SJSA1 (cell line): ENCODE data around the gene HSPB6. TPM values are rescaled to one million over a fixed set of nuclear protein-coding genes. Genes with fewer than 3 reads are reported as not detected.

ENCODE experiments used
- DNase-seq, 2 experiments: peaks; one replicate each; pipeline ENCODE4 v3.0.0-alpha.2; 2015 to 2020; ENCODE audit warnings: low spot score in 2 of 2, low read depth in 1 of 2
- H3K27ac ChIP-seq: fragments of 250-450 bp; sonication (Bioruptor Pico); 2 replicates; pipeline ENCODE4 v1.5.1; 2020; ENCODE audit warnings: mild to moderate bottlenecking, moderate library complexity
- H3K27me3 ChIP-seq: fragments of 250-450 bp; sonication (Bioruptor Pico); replicated peaks from 2 replicates; pipeline ENCODE4 v1.5.1; 2020; ENCODE audit warnings: mild to moderate bottlenecking, moderate library complexity
- H3K36me3 ChIP-seq: fragments of 250-450 bp; sonication (Bioruptor Pico); 2 replicates; pipeline ENCODE4 v1.5.1; 2020; ENCODE audit warnings: mild to moderate bottlenecking
- H3K4me1 ChIP-seq: fragments of 250-450 bp; sonication (Bioruptor Pico); replicated peaks from 2 replicates; pipeline ENCODE4 v1.6.1; 2021; ENCODE audit warnings: mild to moderate bottlenecking
- H3K4me3 ChIP-seq: fragments of 250-450 bp; sonication (Bioruptor Pico); 2 replicates; pipeline ENCODE4 v1.5.1; 2020; ENCODE audit warnings: mild to moderate bottlenecking
- H3K9me3 ChIP-seq: fragments of 250-450 bp; sonication (Bioruptor Pico); replicated peaks from 2 replicates; pipeline ENCODE4 v1.5.1; 2020; ENCODE audit warnings: mild to moderate bottlenecking
- total RNA-seq: library from RNA; depleted of rRNA; stranded (reverse); fragments of >200 nt; shearing (Covaris generic); gene quantifications from 2 replicates; pipeline ENCODE4 v1.2.3, GENCODE V29; 2014

The HSPB6 gene
- total RNA-seq, 1 experiment from 2014 or later = not detected

GRCh38 chr19:35751839-35752745 is 4.7 kb downstream of the HSPB6 start:
- no peak for DNase-seq
- Histone ChIP-seq H3K4me3 (no peak overlapping the region), H3K36me3 (peaks cover 24% of the 10 kb centered on the region), H3K27me3 (no peaks in the 10 kb centered on the region), H3K27ac (no peak overlapping the region), H3K4me1 (peaks cover 11% of the 10 kb centered on the region), H3K9me3 (no peaks in the 10 kb centered on the region)

GRCh38 chr19:35750167-35750566 is 6.7 kb downstream of the HSPB6 start:
- H3K36me3 ChIP-seq = peaks cover 24% of the 10 kb centered on the region
- H3K27me3 ChIP-seq = no peaks in the 10 kb centered on the region
- DNase-seq = no peak
- no peaks in the 10 kb centered on the region for H3K9me3 ChIP-seq
- no peak overlapping the region for H3K27ac ChIP-seq
- no peak overlapping the region for H3K4me3 ChIP-seq
- peaks cover 11% of the 10 kb centered on the region for H3K4me1 ChIP-seq

DNA sequence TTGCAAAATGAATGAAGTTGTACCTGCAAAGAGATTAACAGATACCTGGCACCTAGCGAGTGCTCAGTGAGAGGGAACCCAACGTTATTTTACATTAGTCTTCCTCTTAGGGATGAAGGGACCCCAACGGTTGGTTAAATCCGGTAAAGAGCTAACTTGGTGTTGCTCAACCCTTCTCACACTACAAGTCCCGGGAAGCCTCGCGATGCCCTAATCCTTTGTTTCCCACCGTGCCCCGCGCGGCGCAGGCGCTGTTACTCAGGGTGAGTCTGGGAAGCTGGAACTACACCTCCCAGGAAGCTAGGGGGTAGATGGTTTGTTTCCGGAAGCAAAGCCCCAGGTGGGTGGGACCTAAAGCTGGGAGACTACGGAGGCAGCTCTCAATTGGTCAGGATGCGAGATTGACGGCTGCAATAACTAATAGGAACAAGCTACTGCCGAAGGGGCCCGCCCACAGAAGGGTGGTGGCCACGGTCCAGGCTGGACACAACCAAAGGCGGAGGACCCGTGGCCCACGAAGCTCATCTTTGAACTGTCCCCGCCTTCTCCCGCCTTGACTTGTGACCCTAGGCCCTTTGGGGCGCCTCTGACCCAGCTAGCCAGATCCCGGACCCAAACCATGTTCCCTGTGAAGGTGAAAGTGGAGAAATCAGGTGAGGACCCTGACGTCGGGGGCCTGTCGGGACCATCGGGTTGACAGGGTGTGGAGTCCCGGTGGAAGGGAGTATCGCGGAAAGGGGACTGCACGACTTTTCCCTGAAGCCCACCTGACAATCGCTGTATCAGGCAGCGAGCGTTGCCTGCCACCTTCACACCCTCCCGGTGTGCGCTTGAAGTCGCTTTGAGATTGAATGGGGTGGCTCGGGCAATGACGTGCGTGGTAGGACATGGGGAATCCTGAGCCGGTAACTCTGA is 8.5 kb downstream of the HSPB6 start, which contains the start of gene LIN37:
TSS of gene LIN37 (plus strand) at position 471 of the 915 bp plus-strand sequence. CDS start at position 620, 149 bp downstream.
- H3K27me3 ChIP-seq = no peaks in the 10 kb centered on the region
- H3K4me1 ChIP-seq = peaks cover 11% of the 10 kb centered on the region
- H3K4me3 ChIP-seq = peak within 1 kb of the TSS; percentile 58

GRCh38 chr19:35746531-35746930 is 10.3 kb downstream of the HSPB6 start:
- no peaks in the 10 kb centered on the region for H3K36me3 ChIP-seq
- peak overlapping the region; percentile 54 for H3K4me3 ChIP-seq
- no peak overlapping the region for H3K27ac ChIP-seq
- no peak for DNase-seq
- H3K27me3 ChIP-seq = no peaks in the 10 kb centered on the region
- no peaks in the 10 kb centered on the region for H3K9me3 ChIP-seq
- H3K4me1 ChIP-seq = peaks cover 11% of the 10 kb centered on the region

More for the DNA sequence above, 8.5 kb downstream of the HSPB6 start, which contains the start of gene LIN37:
- Histone ChIP-seq H3K36me3 (peaks cover 14% of the 10 kb centered on the region), H3K9me3 (no peaks in the 10 kb centered on the region), H3K27ac (0 out of 2 replicates have a peak within 1 kb of the TSS, but pooled peaks have one; percentile 14)
- DNase-seq = peak; percentile 99

- H3K4me3 ChIP-seq = peak overlapping the region; percentile 54
- DNase-seq = no peak
Observed at GRCh38 chr19:35746087-35746462, 10.8 kb downstream of the HSPB6 start.

DNA sequence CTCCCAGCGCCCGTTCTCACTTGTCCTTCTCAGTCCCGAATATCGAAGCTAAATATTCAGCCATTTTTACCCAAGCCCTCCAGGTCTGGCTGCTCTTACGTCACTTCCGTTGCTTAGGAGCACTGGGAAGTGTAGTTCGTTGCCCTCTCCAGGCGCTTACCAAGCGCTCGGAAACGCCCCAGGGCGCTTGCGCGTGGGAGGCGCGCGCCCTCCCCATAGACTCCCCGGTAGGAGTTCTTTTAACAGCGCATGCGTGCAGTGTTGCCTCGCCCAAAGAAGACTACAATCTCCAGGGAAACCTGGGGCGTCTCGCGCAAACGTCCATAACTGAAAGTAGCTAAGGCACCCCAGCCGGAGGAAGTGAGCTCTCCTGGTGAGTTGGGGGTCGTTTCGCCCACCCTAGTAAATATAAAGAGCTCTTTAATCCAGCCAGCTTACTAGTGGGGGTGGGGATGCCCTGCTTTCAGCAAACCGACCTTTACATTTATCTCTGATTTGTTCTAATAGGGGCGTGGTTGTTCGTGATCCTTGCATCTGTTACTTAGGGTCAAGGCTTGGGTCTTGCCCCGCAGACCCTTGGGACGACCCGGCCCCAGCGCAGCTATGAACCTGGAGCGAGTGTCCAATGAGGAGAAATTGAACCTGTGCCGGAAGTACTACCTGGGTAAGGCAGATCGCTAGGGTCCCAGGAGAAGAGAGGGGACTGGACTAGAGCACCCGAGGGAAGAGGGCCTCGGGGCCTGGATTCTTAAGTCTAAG is 11.3 kb downstream of the HSPB6 start, which contains the start of the genes PSENEN and U2AF1L4:
TSS of gene PSENEN (plus strand) at position 324 of the 759 bp plus-strand sequence. CDS start at position 604, 280 bp downstream.
TSS of gene U2AF1L4 (minus strand) at position 91 of the 759 bp plus-strand sequence. CDS start at position 64, 27 bp downstream.
- peak; percentile 96 to 98 for DNase-seq
- H3K4me3 ChIP-seq = peak within 1 kb of the TSS; percentile 54
- H3K27me3 ChIP-seq = no peaks in the 10 kb centered on the region
- peaks cover 17% of the 10 kb centered on the region for H3K4me1 ChIP-seq
- peak within 1 kb of the TSS; percentile 95 for H3K27ac ChIP-seq
- H3K36me3 ChIP-seq = no peaks in the 10 kb centered on the region
- no peaks in the 10 kb centered on the region for H3K9me3 ChIP-seq

More at GRCh38 chr19:35746087-35746462, 10.8 kb downstream of the HSPB6 start:
- no peaks in the 10 kb centered on the region for H3K9me3 ChIP-seq
- peaks cover 12% of the 10 kb centered on the region for H3K4me1 ChIP-seq
- no peak overlapping the region; the same call in 1 of the 2 replicates for H3K27ac ChIP-seq
- H3K36me3 ChIP-seq = no peaks in the 10 kb centered on the region
- H3K27me3 ChIP-seq = no peaks in the 10 kb centered on the region

DNA sequence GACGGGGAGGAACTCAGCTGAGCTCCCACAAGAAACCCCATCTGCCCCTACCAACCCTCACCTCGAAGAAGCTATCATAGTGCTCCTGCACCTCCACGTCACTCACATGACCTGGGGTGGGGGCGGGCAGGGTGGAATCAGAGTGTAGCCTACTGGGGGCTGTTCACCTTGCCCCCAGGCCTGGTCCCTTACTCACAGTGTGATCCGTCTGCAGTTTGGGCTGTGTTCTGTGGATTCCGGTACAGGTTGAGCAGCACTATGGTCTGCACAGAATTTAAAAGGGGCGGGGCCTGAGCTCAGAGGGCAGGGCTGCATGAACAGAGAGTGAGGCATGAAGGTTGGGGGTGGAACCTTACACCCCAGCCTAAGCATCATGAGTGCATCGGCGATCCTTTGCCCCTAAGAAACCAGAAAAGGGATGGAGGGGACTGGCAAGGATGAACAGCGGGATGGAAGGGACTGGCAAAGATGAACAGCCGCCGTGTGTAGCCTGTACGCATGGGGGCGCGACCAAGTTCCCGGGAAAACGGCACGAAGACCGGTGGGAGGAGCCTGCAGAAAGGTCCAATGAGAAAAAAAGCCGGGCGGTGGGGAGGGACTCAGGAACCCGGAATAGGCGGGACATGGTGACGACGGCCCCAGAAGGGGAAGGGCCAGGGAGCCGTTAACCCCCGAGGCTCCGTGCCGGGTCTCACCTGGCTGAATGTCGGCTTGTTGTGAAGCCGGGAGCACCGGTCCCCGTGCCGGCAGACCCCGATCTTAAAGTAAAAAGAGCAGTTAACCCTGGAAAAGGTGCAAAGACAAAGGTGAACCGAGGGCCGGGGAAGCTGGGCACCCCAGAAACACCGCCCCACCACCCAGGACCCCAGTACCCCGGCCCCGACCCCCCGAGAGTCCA is 12.2 kb downstream of the HSPB6 start:
- Histone ChIP-seq H3K27ac (peak overlapping the region; percentile 95), H3K27me3 (no peaks in the 10 kb centered on the region), H3K36me3 (no peaks in the 10 kb centered on the region), H3K4me3 (peak overlapping the region; percentile 54), H3K9me3 (no peaks in the 10 kb centered on the region), H3K4me1 (peaks cover 22% of the 10 kb centered on the region)
- peak; percentile 93 to 97 for DNase-seq

DNA sequence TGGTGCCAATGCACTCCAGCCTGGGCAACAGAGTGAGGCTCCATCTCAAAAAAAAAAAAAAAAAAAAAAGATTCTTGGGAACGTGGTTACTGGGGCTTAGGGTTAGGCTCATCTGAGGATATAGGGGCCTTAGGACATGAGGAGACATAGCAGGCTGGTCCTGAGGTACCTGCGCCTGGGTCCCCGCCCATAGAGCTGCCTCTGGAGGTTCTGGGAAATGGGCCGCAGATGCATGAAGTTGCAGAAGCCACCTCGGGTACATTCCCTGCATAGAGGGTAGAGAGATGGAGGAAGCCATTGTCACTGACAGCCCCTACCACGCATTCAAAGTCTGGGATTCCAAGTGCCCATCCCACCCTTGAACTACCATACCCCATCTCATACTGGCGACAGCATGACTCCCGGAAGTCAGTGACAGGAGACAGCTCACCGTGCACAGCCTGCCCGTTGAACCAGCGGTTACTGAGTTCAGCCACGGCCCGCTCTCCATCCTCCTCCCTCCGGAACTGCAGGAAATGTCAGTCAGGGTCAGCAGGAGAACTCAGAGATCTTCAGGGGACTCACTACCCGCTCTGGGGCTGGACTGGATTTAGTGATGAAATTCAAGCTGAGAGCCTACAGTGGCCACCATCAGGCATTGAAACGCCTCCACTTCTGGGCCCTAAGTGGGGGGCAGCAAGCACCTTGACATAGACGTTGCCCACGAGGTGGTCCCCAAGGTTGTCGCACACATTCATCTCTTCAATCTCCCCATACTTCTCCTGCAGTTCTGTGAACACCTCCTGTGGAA is 13.0 kb downstream of the HSPB6 start:
- Histone ChIP-seq H3K9me3 (no peaks in the 10 kb centered on the region), H3K27me3 (no peaks in the 10 kb centered on the region), H3K4me3 (no peak overlapping the region), H3K4me1 (peaks cover 19% of the 10 kb centered on the region), H3K27ac (no peak overlapping the region), H3K36me3 (peaks cover 4% of the 10 kb centered on the region)
- DNase-seq = no peak

DNA sequence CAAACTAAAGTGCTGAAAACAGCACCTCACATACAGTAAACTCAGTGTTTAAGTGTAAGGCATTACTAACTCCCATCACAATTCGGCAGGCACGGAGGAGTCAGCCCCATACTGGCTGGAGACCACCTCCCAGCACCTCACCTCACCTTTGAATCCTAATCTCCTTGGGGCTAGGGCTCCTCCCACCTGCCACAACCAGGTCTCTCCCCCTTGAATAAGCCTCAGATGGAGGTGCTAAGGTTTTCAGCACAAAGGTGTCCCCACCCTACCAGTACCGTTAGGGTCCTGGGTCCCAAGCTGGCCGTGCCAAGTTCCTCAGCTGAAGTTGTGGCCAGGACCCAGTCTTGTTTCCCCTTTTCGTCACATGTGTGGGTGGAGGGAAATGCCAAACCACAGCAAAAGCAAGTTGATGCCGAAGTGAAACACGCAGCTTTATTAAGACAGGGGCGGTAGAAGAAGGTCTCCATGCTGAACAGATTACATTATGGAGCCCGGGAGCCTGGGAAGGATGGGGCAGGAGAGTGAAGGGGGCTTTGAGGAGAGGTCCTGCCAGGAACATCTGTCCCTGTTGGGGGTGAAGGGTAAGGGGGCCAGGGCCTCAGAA is 14.6 kb downstream of the HSPB6 start, which contains the start of gene IGFLR1:
TSS of gene IGFLR1 (minus strand) at position 332 of the 604 bp plus-strand sequence. CDS start 1,272 bp downstream, outside the sequence.
- DNase-seq = no peak
- Histone ChIP-seq H3K9me3 (no peaks in the 10 kb centered on the region), H3K36me3 (peaks cover 20% of the 10 kb centered on the region), H3K27ac (no peak within 1 kb of the TSS), H3K27me3 (no peaks in the 10 kb centered on the region), H3K4me1 (peaks cover 16% of the 10 kb centered on the region), H3K4me3 (no peak within 1 kb of the TSS)

DNA sequence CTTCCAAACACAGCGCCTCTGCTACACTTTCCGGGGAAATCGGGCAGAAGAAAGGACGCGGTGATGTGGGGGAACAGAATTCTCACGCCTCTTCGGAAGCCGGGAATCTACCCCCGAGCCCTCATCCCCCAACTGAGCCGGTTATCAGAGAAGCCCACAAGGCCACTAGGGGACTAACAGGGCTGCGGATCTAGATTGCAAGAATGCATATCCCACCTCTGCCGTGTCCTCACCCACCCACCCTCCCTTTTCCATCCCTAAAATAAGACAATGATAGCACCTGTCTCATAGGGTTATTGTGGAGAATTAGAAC is 15.7 kb downstream of the HSPB6 start:
- Histone ChIP-seq H3K4me1 (peaks cover 13% of the 10 kb centered on the region), H3K9me3 (no peaks in the 10 kb centered on the region), H3K27ac (no peak overlapping the region), H3K36me3 (peaks cover 31% of the 10 kb centered on the region), H3K27me3 (no peaks in the 10 kb centered on the region), H3K4me3 (peak overlapping the region; percentile 47)
- no peak for DNase-seq

DNA sequence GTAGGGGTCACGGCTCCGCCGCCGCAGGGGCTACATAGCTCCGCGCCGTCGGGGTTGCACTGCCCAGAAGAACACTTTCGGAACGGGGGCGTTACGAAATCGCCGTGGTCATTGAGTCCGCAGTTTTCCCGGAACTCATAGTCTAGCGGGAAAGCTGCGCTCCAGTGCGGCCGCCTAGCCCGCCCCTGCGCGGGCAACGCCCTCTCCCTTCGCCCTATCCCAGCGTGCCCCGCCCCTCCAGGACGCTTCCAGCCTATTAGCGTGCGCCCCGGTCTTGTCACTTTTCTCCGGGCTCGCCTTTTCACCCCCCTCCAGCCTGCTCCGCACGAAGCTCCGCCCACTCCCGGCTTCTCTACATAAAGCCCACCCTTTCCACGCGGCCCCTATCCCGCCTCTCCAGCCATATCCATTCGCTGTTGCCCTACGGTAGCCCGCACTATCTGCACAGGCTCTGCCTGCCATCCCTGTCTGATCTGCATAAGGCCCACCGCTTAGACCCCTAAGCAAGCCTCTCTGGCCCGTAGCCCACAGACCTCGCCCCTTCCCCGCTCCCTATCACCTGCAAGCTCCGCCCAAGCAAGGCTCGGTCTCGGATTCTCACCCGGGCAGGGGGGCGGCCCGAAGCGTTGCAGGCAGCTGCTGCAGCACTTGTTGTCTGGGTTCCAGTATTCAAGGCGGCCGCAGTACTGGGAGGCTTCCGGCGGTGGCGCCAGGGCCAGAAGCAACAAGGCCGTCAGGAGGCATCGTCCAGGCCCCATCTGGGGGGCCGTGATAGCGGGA is 16.2 kb downstream of the HSPB6 start:
- peak; percentile 93 to 98 for DNase-seq
- H3K27me3 ChIP-seq = no peaks in the 10 kb centered on the region
- no peak overlapping the region for H3K27ac ChIP-seq
- peaks cover 11% of the 10 kb centered on the region for H3K4me1 ChIP-seq
- peak overlapping the region; percentile 47 for H3K4me3 ChIP-seq
- peaks cover 36% of the 10 kb centered on the region for H3K36me3 ChIP-seq
- H3K9me3 ChIP-seq = no peaks in the 10 kb centered on the region
